GM12878 (cell line): ENCODE results near the gene CSRP1. TPM values are rescaled to one million over a fixed set of nuclear protein-coding genes. Genes with fewer than 3 reads are reported as not detected.

Experiments
- ATAC-seq: fragments of 200-7000 bp; cut with Tn5 transposase; 3 replicates; pipeline ENCODE4 v1.9.1; 2020; ENCODE audit warnings: mild to moderate bottlenecking, moderate library complexity
- BruUV-seq: library from RNA; stranded (reverse); fragments of 400-500 nt; replicated peaks from 2 replicates; lab custom pipeline; 2021; lab: Mats Ljungman, UMichigan
- CTCF ChIA-PET: fragments of 300-600 bp; sonication (Branson Sonifier 250); formaldehyde crosslinking; extraction: SDS; loops from one replicate; lab custom pipeline; 2021; ENCODE audit warnings: inconsistent platforms; lab: Yijun Ruan, JAX
- POLR2A ChIA-PET: fragments of 350-600 bp; formaldehyde crosslinking; extraction: SDS; loops from one replicate; lab custom pipeline; 2021; ENCODE audit warnings: inconsistent platforms; lab: Charles Lee
- RAD21 ChIA-PET: fragments of 300-600 bp; sonication (Branson Sonifier 250); formaldehyde crosslinking; loops from one replicate; lab custom pipeline; 2023; ENCODE audit warnings: antibody characterized with exemption; ENCODE audit not compliant: unreplicated experiment; lab: Charles Lee
- SMC1A ChIA-PET: fragments of 300-600 bp; sonication (Branson Sonifier 250); formaldehyde crosslinking; loops from one replicate; lab custom pipeline; 2023; ENCODE audit not compliant: unreplicated experiment, uncharacterized antibody; lab: Charles Lee
- DNase-seq: peaks from one replicate; pipeline ENCODE4 v3.0.0-alpha.2; 2011; ENCODE audit warnings: low read depth, low spot score
- FAIRE-seq: peaks from 3 replicates; lab custom pipeline; 2011; peaks lifted over from hg19 to GRCh38; lab: Jason Lieb, UNC
- H2AFZ ChIP-seq: 2 replicates; pipeline ENCODE4 v1.6.0; 2011; ENCODE audit warnings: low read depth, low read length, control low read depth; ENCODE audit not compliant: control insufficient read depth
- H3K27ac ChIP-seq: 2 replicates; pipeline ENCODE4 v1.5.1; 2011; ENCODE audit warnings: control low read depth; ENCODE audit not compliant: control insufficient read depth, insufficient read depth
- H3K27me3 ChIP-seq, 2 experiments: replicated peaks in 1 of 2; 2 replicates each; pipeline versions ENCODE4 v1.6.0 to v1.6.1; 2011; ENCODE audit warnings: low read length in 1 of 2; ENCODE audit not compliant: control insufficient read depth in 2 of 2, insufficient read depth in 2 of 2
- H3K36me3 ChIP-seq, 2 experiments: 2 replicates each; pipeline ENCODE4 v1.5.1; 2011; ENCODE audit warnings: low read length in 1 of 2; ENCODE audit not compliant: control insufficient read depth in 2 of 2, insufficient read depth in 2 of 2
- H3K4me1 ChIP-seq: 2 replicates; pipeline ENCODE4 v1.6.1; 2011; ENCODE audit warnings: mild to moderate bottlenecking, low read length, moderate library complexity, mixed read lengths; ENCODE audit not compliant: control insufficient read depth, insufficient read depth
- H3K4me2 ChIP-seq: 2 replicates; pipeline ENCODE4 v1.6.0; 2011; ENCODE audit warnings: control low read depth; ENCODE audit not compliant: control insufficient read depth, insufficient read depth
- H3K4me3 ChIP-seq: fragments of 200-600 bp; sonication (generic); 2 replicates; pipeline ENCODE4 v1.5.1; 2016
- H3K79me2 ChIP-seq: 2 replicates; pipeline ENCODE4 v1.6.0; 2011; ENCODE audit warnings: low read length; ENCODE audit not compliant: control insufficient read depth, insufficient read depth
- H3K9ac ChIP-seq: 2 replicates; pipeline ENCODE4 v1.8.0; 2011; ENCODE audit warnings: low read length, control low read depth, mixed read lengths; ENCODE audit not compliant: control insufficient read depth, insufficient read depth
- H3K9me3 ChIP-seq: replicated peaks from 3 replicates; pipeline ENCODE4 v1.5.1; 2011; ENCODE audit warnings: mild to moderate bottlenecking, low read length; ENCODE audit not compliant: control insufficient read depth, insufficient read depth
- H4K20me1 ChIP-seq: 2 replicates; pipeline ENCODE4 v1.6.0; 2011; ENCODE audit not compliant: control insufficient read depth, insufficient read depth
- ASH2L ChIP-seq: fragments of 300-600, 200-600 bp; sonication (generic); IDR thresholded peaks from 2 replicates; pipeline ENCODE4 v1.6.1; 2017; ENCODE audit warnings: low read depth, mild to moderate bottlenecking, borderline replicate concordance
- BACH1 ChIP-seq: fragments of 450-650 bp; IDR thresholded peaks from 2 replicates; pipeline ENCODE4 v1.6.1; 2017; ENCODE audit warnings: mild to moderate bottlenecking, borderline replicate concordance
- BCLAF1 ChIP-seq: fragments of 450-650 bp; IDR thresholded peaks from 2 replicates; pipeline ENCODE4 v1.6.1; 2017; ENCODE audit warnings: antibody characterized with exemption, mild to moderate bottlenecking, moderate library complexity
- CBFB ChIP-seq: IDR thresholded peaks from 2 replicates; pipeline ENCODE4 v1.6.1; 2016; ENCODE audit warnings: antibody characterized with exemption, low read depth
- CEBPB ChIP-seq, 2 experiments: fragments of 150-350 bp in 1 of 2; IDR thresholded peaks; 2 replicates each; pipeline ENCODE4 v1.6.1; 2012 to 2014; ENCODE audit warnings: low read depth in 2 of 2, low read length in 2 of 2, borderline replicate concordance in 1 of 2, inconsistent platforms in 1 of 2
- E2F8 ChIP-seq: fragments of 450-650 bp; IDR thresholded peaks from 2 replicates; pipeline ENCODE4 v1.6.1; 2018; ENCODE audit warnings: mild to moderate bottlenecking, low read depth, moderate library complexity; ENCODE audit not compliant: partially characterized antibody
- JUNB ChIP-seq: IDR thresholded peaks from 2 replicates; pipeline ENCODE4 v1.6.1; 2016; ENCODE audit warnings: antibody characterized with exemption, mild to moderate bottlenecking
- MEF2B ChIP-seq: fragments of 450-650 bp; IDR thresholded peaks from 2 replicates; pipeline ENCODE4 v1.6.1; 2018; ENCODE audit warnings: mild to moderate bottlenecking, moderate library complexity; ENCODE audit not compliant: partially characterized antibody, poor library complexity, severe bottlenecking
- MLLT1 ChIP-seq: fragments of 450-650 bp; IDR thresholded peaks from 2 replicates; pipeline ENCODE4 v1.6.1; 2016; ENCODE audit warnings: mild to moderate bottlenecking
- MTA2 ChIP-seq: fragments of 450-650 bp; IDR thresholded peaks from 2 replicates; pipeline ENCODE4 v1.6.1; 2016; ENCODE audit warnings: low read depth, mild to moderate bottlenecking, moderate library complexity
- PAX8 ChIP-seq: fragments of 450-650 bp; IDR thresholded peaks from 2 replicates; pipeline ENCODE4 v1.6.1; 2017; ENCODE audit warnings: mild to moderate bottlenecking, moderate library complexity
- SRF ChIP-seq, 2 experiments: IDR thresholded peaks; 2 replicates each; pipeline ENCODE4 v1.6.1; 2011; ENCODE audit warnings: low read depth in 2 of 2, low read length in 2 of 2, mild to moderate bottlenecking in 1 of 2, moderate library complexity in 1 of 2
- ZBTB33 ChIP-seq: fragments of 450-650 bp; IDR thresholded peaks from 2 replicates; pipeline ENCODE4 v1.6.1; 2017; ENCODE audit warnings: mild to moderate bottlenecking
- ZNF622 ChIP-seq: fragments of 450-650 bp; IDR thresholded peaks from 2 replicates; pipeline ENCODE4 v1.6.1; 2017; ENCODE audit warnings: mild to moderate bottlenecking, inconsistent platforms
- WGBS: methylation state at CpG from one replicate; pipeline ENCODE4 v1.1.6; 2016; ENCODE audit warnings: low lambda C conversion rate; ENCODE audit not compliant: insufficient replicate concordance, insufficient coverage; ENCODE audit errors: missing lambda C conversion rate; 5-methylcytosine and 5-hydroxymethylcytosine counted together
- in situ Hi-C: fragments of 300-500 bp; cut with MboI; formaldehyde crosslinking; loops from 9 replicates; pipeline ENCODE4 v1.14.3; 2018; ENCODE audit warnings: mixed read lengths
- intact Hi-C: fragments of 100-400 bp; cut with micrococcal nuclease; formaldehyde crosslinking; loops from one replicate; pipeline ENCODE4 v1.14.2; 2022; ENCODE audit not compliant: unreplicated experiment
- polyA plus RNA-seq, 11 experiments: library from polyadenylated mRNA; depleted of rRNA in 4 of 11; unstranded in 6 of 11; stranded (reverse) in 5 of 11; fragments of >200 nt; fragmentation: Nextera tagmentation in 4 of 11; fragmentation: Illumina TruSeq in 1 of 11; extraction: Ambion mirVana in 4 of 11; extraction: Trizol in 1 of 11; gene quantifications; 1 replicate in 1 of 11; 2 replicates in 10 of 11; pipeline versions ENCODE4 v1.2.1 to v1.2.3, GENCODE V29; 2011 to 2016; ENCODE audit warnings: inconsistent platforms in 2 of 11, missing spikeins in 2 of 11, low read depth in 1 of 11
- total RNA-seq, 4 experiments: library from RNA; depleted of rRNA in 3 of 4; stranded (reverse); fragments of >200 nt in 3 of 4; fragmentation: Illumina TruSeq in 1 of 4; extraction: Trizol in 1 of 4; gene quantifications; 2 replicates each; pipeline versions ENCODE4 v1.2.1 to v1.2.3, GENCODE V29; 2013 to 2021

The CSRP1 gene
- total and polyA plus RNA-seq, 10 of the 15 experiments (the other 5 are each of a cell fraction or from before 2014, with no cell fraction given): 23.4 to 99.2 (median 80.7) TPM

GRCh38 chr1:201485184-201485774, 21.6 kb downstream of the CSRP1 start:
- SMC1A ChIA-PET: interaction anchor here (17.2 kb wide), 1 partner anchor 23 kb away, joined by 514 read pairs; the partner anchor contains the start of gene CSRP1
- RAD21 ChIA-PET: interaction anchor here (1.7 to 14.2 kb wide), 2 partner anchors 22 to 37 kb away, joined by 4 to 505 read pairs; partner anchors contain the start of gene CSRP1
- 86% methylated on average over 4 of the region's 4 CpGs for WGBS
- Histone ChIP-seq H3K4me1 (peaks cover 31% of the 10 kb centered on the region), H2AFZ (no peak overlapping the region), H3K36me3 (peaks cover 2 to 21% of the 10 kb centered on the region in 2 experiments; a peak in 3 of 4 replicates), H4K20me1 (no peaks in the 10 kb centered on the region), H3K27ac (no peak overlapping the region), H3K9ac (no peak overlapping the region), H3K9me3 (no peaks in the 10 kb centered on the region), H3K4me2 (no peak overlapping the region), H3K27me3 (no peaks in the 10 kb centered on the region), H3K4me3 (no peak overlapping the region), H3K79me2 (no peaks in the 10 kb centered on the region)
- intact Hi-C loops (no loop called here), in situ Hi-C loops (no loop called here)
- POLR2A ChIA-PET: no interaction called here
- DNase-seq: no peak
- no peak for FAIRE-seq
- BruUV-seq: no TSS peak
- CTCF ChIA-PET: interaction anchor here (1.2 to 17.1 kb wide), 4 partner anchors 18 to 67 kb away, joined by 3 to 814 read pairs (median 326); partner anchors contain the start of gene CSRP1
- no peak for ATAC-seq
- TF ChIP-seq MTA2 (no peak), SRF (IDR thresholded peaks at IDR 0.05; ENCODE audit: low read depth in 2 of 2, low read length in 2 of 2) (no peak), MLLT1 (no peak), ZNF622 (no peak), E2F8 (no peak), ZBTB33 (no peak), BACH1 (no peak), PAX8 (no peak), CBFB (no peak), CEBPB (IDR thresholded peaks at IDR 0.05; ENCODE audit: borderline replicate concordance in 1 of 2, low read depth in 2 of 2, low read length in 2 of 2) (no peak), ASH2L (no peak), JUNB (no peak), BCLAF1 (no peak), MEF2B (no peak)
